ENCODE measurements around the gene SYNPO2L. TPM values are rescaled to one million over a fixed set of nuclear protein-coding genes. Genes with fewer than 3 reads are reported as not detected.
"Not testable (repeated sequence)": the region's sequence is repeated elsewhere in the genome, so short reads cannot be mapped to it uniquely, and the experiment has no call there.

Gene SYNPO2L
- total RNA-seq, 4 donors from 2014 or later = 0.14 to 4.5 TPM; not detected in 2

DNA sequence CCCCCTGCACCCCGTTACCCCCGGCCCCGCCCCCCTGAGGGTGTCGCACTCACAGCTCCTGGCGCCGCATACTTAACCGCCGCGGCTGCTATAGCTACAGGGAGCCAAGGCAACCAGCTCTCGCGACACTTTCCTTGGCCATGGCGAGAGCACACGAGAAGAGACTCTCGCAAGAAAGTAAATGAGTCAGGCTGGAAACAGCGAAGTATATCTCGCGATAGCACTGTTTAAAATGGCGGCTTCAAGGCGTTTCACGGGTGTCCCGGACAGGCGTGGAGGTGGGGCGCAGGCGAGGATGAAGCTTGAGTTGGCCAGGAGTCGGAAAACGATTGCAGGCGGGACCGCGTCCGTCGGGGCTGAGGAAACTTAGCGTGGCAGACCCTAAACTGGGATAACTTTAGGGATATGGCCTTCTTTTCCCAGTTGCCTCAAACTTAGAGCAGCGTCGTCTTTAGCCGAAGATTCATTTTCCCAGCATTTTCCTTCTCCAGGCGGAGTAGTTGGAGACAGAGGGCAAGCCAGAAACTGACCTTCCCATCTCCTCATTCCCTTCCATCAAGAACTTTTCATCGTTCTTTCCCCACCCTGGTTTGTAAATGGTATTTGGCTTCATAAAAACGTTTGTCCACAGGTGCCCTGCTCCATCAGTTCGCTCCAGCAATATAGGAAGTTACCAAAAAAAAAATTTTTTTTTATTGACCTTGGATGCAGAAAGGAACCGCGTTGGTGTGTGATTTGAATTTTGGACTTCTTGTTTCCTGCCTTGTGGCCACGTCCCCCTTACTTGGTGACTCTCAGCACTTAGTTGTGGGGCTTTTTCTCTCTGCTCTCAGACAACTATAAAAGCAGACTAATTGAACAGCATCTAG, 29.7 kb downstream of the SYNPO2L start:
- intact Hi-C loops (cut with DNase I; ENCODE audit: low total_unique reads) = no loop called here
- in situ Hi-C loops (cut with MboI; ENCODE audit: low pct_ligation_motif_present in 1 of 4, low pct_unique_long_range_greater_than_20kb in 1 of 4, low sequenced_read_pairs in 3 of 4) = loop anchor here in 1 of 4 donors (25.0 kb wide), 1 partner anchor 364 kb away; the partner anchor contains the start of gene MRPS16
- TF ChIP-seq POLR2AphosphoS5 (IDR thresholded peaks at IDR 0.05) = peak; percentile 47 to 79 (median 75)
- TF ChIP-seq, protein P1, sequence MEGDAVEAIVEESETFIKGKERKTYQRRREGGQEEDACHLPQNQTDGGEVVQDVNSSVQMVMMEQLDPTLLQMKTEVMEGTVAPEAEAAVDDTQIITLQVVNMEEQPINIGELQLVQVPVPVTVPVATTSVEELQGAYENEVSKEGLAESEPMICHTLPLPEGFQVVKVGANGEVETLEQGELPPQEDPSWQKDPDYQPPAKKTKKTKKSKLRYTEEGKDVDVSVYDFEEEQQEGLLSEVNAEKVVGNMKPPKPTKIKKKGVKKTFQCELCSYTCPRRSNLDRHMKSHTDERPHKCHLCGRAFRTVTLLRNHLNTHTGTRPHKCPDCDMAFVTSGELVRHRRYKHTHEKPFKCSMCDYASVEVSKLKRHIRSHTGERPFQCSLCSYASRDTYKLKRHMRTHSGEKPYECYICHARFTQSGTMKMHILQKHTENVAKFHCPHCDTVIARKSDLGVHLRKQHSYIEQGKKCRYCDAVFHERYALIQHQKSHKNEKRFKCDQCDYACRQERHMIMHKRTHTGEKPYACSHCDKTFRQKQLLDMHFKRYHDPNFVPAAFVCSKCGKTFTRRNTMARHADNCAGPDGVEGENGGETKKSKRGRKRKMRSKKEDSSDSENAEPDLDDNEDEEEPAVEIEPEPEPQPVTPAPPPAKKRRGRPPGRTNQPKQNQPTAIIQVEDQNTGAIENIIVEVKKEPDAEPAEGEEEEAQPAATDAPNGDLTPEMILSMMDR (IDR thresholded peaks at IDR 0.05) = no peak
- peak; percentile 64 for TF ChIP-seq POLR2A (IDR thresholded peaks at IDR 0.05)
- Histone ChIP-seq H3K9me3 (no peaks in the 10 kb centered on the region), H3K4me1 (peaks cover 0 to 46% (median 16%) of the 10 kb centered on the region in 4 donors), H3K27ac (peak overlapping the region; percentile 88 to 91 (median 90)), H3K36me3 (no peaks in the 10 kb centered on the region), H3K4me3 (peak overlapping the region; percentile 65 to 95 (median 72)), H3K27me3 (no peaks in the 10 kb centered on the region)
- peak; percentile 97 for DNase-seq
- 1 to 5% methylated on average over 4 to 42 of the region's 42 CpGs for WGBS, 2 donors (ENCODE audit: low coverage in 1 of 2)

DNA sequence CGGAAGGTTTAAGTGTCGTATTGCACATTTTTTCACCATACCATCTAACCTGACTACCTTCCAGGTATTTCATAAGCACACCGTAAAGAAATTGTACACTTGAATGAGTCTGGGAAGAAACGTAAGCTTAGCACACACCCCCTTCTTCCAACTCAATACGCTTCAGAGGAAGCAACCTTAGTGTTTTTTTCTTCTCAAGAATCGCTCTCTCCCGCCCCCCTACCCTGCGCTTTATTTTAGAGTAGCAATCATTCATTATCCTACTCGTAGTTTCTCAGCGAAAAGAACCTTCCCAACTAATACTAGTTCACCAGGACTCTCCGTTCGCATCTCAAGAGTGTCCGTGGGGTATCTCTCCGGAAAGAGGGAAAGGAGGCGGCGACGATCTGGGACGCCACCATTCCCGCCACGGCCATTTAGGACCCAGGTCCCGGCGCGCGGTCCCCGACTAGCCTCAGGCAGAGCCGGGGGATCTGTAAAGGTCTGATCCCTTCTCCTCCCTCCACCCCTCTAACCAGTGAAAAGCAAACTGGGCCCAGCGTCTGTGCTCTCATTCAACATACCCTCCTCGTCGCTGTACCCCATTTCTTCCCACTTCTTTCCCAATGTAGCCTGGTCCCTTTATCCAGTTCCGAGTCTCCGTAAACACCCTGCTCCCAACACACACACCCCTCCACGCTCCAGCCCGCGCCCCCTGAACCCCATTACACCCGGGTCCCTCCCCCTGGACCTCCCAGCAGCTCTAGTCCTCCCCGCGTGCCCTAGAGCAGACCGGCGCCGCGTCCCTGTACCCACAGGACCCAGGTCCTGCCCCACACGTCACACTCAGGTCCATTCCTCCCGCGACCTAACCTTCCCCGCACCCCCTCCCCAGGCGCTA, 30.6 kb downstream of the SYNPO2L start:
- peak; percentile 32 for DNase-seq
- Histone ChIP-seq H3K9me3 (no peaks in the 10 kb centered on the region), H3K27ac (peak overlapping the region; percentile 88 to 91 (median 90)), H3K4me3 (peak overlapping the region; percentile 65 to 95 (median 72)), H3K27me3 (no peaks in the 10 kb centered on the region), H3K4me1 (peaks cover 0 to 55% (median 16%) of the 10 kb centered on the region in 4 donors), H3K36me3 (no peaks in the 10 kb centered on the region)
- in situ Hi-C loops (cut with MboI; ENCODE audit: low pct_ligation_motif_present in 1 of 4, low pct_unique_long_range_greater_than_20kb in 1 of 4, low sequenced_read_pairs in 3 of 4) (loop anchor here in 1 of 4 donors (25.0 kb wide), 1 partner anchor 363 kb away; the partner anchor contains the start of gene MRPS16), intact Hi-C loops (cut with DNase I; ENCODE audit: low total_unique reads) (no loop called here)
- TF ChIP-seq POLR2A (IDR thresholded peaks at IDR 0.05) (no peak), POLR2AphosphoS5 (IDR thresholded peaks at IDR 0.05) (no peak), EP300 (IDR thresholded peaks at IDR 0.05; ENCODE audit: low read depth) (no peak)
- TF ChIP-seq, protein P1 (IDR thresholded peaks at IDR 0.05) = no peak
- WGBS, 2 donors (ENCODE audit: low coverage in 1 of 2) = 1 to 2% methylated on average over 19 to 46 of the region's 46 CpGs

DNA sequence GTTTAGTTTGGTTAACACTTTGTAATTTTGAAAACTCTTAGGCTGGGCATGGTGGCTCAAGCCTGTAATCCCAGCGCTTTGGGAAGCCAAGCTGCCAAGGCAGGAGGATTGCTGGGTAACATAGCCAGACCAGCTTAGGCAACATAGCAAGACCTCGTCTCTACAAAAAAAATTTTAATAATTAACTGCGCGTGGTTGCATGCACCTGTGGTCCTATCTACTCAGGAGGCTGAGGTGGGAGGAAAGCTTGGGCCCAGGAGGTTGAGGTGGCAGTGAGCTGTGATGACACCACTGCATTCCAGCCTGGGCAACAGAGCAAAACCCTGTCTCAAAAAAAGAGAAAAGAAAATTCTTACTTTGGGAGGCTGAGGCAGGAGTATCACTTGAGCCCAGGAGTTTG, 32.8 kb downstream of the SYNPO2L start:
- TF ChIP-seq, protein P1 (IDR thresholded peaks at IDR 0.05) = no peak
- TF ChIP-seq POLR2AphosphoS5 (IDR thresholded peaks at IDR 0.05) (no peak), POLR2A (IDR thresholded peaks at IDR 0.05) (no peak), EP300 (IDR thresholded peaks at IDR 0.05; ENCODE audit: low read depth) (no peak)
- intact Hi-C loops (cut with DNase I; ENCODE audit: low total_unique reads) = no loop called here
- in situ Hi-C loops (cut with MboI; ENCODE audit: low pct_ligation_motif_present in 1 of 4, low pct_unique_long_range_greater_than_20kb in 1 of 4, low sequenced_read_pairs in 3 of 4) = no loop called here
- no peak overlapping the region for H3K4me3 ChIP-seq
- WGBS, 2 donors (ENCODE audit: low coverage in 1 of 2) = 83 to 91% methylated on average over 4 of the region's 4 CpGs
- no peaks in the 10 kb centered on the region for H3K36me3 ChIP-seq
- H3K27ac ChIP-seq = no peak overlapping the region
- no peaks in the 10 kb centered on the region for H3K9me3 ChIP-seq
- H3K27me3 ChIP-seq = no peaks in the 10 kb centered on the region
- no peak for DNase-seq
- H3K4me1 ChIP-seq = peaks cover 0 to 51% (median 19%) of the 10 kb centered on the region in 4 donors

DNA sequence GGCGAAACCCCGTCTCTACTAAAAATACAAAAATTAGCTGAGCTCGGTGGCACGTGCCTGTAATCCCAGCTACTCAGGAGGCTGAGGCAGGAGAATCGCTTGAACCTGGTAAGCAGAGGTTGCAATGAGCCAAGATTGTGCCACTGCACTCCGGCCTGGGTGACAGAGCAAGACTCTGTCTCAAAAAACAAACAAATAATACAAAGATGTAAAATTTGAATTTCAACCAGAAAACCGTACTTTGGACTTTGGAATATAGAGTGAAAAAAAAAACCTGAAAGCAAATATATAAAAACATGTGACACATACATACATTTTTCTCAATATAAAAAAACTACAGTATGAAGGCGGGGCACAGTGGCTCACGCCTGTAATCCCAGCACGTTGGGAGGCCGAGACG, 34.9 kb downstream of the SYNPO2L start:
- H3K4me1 ChIP-seq = peaks cover 0 to 33% (median 7%) of the 10 kb centered on the region in 4 donors
- H3K27ac ChIP-seq = peak overlapping the region; percentile 26 to 49 (median 34)
- WGBS, 2 donors (ENCODE audit: low coverage in 1 of 2) = 34 to 75% methylated on average over 4 to 12 of the region's 12 CpGs
- H3K9me3 ChIP-seq; H3K4me3 ChIP-seq; H3K27me3 ChIP-seq; intact Hi-C loops (cut with DNase I; ENCODE audit: low total_unique reads); H3K36me3 ChIP-seq; DNase-seq; in situ Hi-C loops (cut with MboI; ENCODE audit: low pct_ligation_motif_present in 1 of 4, low pct_unique_long_range_greater_than_20kb in 1 of 4, low sequenced_read_pairs in 3 of 4): not testable (repeated sequence)

DNA sequence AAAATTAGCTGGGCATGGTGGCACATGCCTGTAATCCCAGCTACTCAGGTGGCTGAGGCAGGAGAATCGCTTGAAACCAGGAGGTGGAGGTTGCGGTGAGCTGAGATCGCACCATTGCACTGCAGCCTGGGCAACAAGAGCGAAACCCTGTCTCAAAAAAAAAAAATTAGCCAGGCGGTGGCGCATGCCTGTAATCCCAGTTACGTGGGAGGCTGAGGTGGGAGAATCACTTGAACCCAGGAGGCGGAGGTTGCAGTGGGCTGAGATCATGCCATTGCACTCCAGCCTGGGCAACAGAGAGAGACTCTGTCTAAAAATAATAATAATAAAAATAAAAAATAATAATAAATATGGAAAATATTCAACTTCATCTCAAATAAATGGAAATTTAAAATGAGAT, 38.7 kb downstream of the SYNPO2L start:
- H3K36me3 ChIP-seq; DNase-seq; intact Hi-C loops (cut with DNase I; ENCODE audit: low total_unique reads); H3K9me3 ChIP-seq; H3K4me3 ChIP-seq; H3K27me3 ChIP-seq; H3K27ac ChIP-seq; in situ Hi-C loops (cut with MboI; ENCODE audit: low pct_ligation_motif_present in 1 of 4, low pct_unique_long_range_greater_than_20kb in 1 of 4, low sequenced_read_pairs in 3 of 4): not testable (repeated sequence)
- 94 to 97% methylated on average over 8 of the region's 8 CpGs for WGBS, 2 donors (ENCODE audit: low coverage in 1 of 2)
- H3K4me1 ChIP-seq = peaks cover 0 to 23% (median 3%) of the 10 kb centered on the region in 4 donors

Data from transverse colon (tissue), 4 donors.